HL-60 (cell line): ENCODE data around the gene SRGAP2C.
"Not testable (repeated sequence)": the region's sequence is repeated elsewhere in the genome, so short reads cannot be mapped to it uniquely, and the experiment has no call there.

ENCODE experiments used
- GABPA ChIP-seq: IDR thresholded peaks from 2 replicates; pipeline ENCODE4 v1.6.1; 2012; ENCODE audit warnings: low read depth
- POLR2AphosphoS5 ChIP-seq: IDR thresholded peaks from 2 replicates; pipeline ENCODE4 v1.6.1; 2012; ENCODE audit warnings: low read depth
- TF ChIP-seq, protein P1 (sequence below): IDR thresholded peaks from one replicate; pipeline ENCODE4 v1.5.1; 2011; ENCODE audit warnings: low read length, control low read depth, inconsistent platforms; ENCODE audit not compliant: insufficient read depth

DNA sequence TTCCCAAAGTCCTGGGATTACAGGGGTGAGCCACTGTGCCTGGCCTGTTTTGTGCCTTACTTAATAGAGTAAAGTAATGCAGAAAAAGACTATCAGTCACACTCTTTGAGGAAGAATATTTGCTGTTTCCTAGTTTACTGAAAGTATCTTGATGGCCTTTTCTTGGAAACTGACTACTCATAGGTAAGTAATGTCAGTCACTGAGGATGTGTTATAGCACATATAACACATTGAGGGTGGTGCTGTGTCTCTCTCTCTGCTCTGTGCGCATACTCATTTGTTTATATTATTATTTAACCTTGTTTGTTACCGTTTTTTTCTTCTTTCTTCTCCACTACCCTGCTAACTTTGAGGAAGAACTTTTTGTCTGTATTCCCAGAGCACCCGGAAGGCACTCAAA is 93.4 kb downstream of the SRGAP2C start:
- TF ChIP-seq, protein P1, sequence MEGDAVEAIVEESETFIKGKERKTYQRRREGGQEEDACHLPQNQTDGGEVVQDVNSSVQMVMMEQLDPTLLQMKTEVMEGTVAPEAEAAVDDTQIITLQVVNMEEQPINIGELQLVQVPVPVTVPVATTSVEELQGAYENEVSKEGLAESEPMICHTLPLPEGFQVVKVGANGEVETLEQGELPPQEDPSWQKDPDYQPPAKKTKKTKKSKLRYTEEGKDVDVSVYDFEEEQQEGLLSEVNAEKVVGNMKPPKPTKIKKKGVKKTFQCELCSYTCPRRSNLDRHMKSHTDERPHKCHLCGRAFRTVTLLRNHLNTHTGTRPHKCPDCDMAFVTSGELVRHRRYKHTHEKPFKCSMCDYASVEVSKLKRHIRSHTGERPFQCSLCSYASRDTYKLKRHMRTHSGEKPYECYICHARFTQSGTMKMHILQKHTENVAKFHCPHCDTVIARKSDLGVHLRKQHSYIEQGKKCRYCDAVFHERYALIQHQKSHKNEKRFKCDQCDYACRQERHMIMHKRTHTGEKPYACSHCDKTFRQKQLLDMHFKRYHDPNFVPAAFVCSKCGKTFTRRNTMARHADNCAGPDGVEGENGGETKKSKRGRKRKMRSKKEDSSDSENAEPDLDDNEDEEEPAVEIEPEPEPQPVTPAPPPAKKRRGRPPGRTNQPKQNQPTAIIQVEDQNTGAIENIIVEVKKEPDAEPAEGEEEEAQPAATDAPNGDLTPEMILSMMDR = not testable (repeated sequence)
- not testable (repeated sequence) for TF ChIP-seq GABPA, POLR2AphosphoS5
